ENCODE data around the gene RAB5A. TPM values are rescaled to one million over a fixed set of nuclear protein-coding genes. Genes with fewer than 3 reads are reported as not detected.

The RAB5A gene
- total and polyA plus RNA-seq, 2 of the 4 experiments (the other 2 are of a cell fraction) = 33.3 to 46.4 TPM

GRCh38 chr3:20007960-20008359 is 61.1 kb downstream of the RAB5A start:
- Histone ChIP-seq H4K91ac (ENCODE audit: insufficient read depth, low read depth, low read length) (no peak overlapping the region), H2BK20ac (ENCODE audit: low read depth, low read length) (no peak overlapping the region), H3K79me1 (ENCODE audit: low read depth in 1 of 2, low read length in 2 of 2) (no peaks in the 10 kb centered on the region), H3K4me2 (ENCODE audit: low read depth, low read length) (no peak overlapping the region), H4K20me1 (ENCODE audit: insufficient read depth, low read length) (no peaks in the 10 kb centered on the region), H2BK5ac (ENCODE audit: low read depth, low read length, poor library complexity, severe bottlenecking) (no peak overlapping the region), H3K27me3 (ENCODE audit: control insufficient read depth, insufficient read depth, low read length) (no peaks in the 10 kb centered on the region), H3K56ac (ENCODE audit: extremely low read depth, insufficient read depth, low read length) (no peak overlapping the region), H3K27ac (ENCODE audit: insufficient read depth, low read length) (no peak overlapping the region), H3K23ac (ENCODE audit: low read depth, low read length) (no peak overlapping the region), H3K9me3 (ENCODE audit: control insufficient read depth, insufficient read depth, low read length) (no peaks in the 10 kb centered on the region), H3K4ac (ENCODE audit: low read depth, low read length) (no peak overlapping the region), H2BK15ac (ENCODE audit: low read depth, low read length) (no peak overlapping the region), H3K9ac (ENCODE audit: low read depth, low read length) (no peak overlapping the region), H3K36me3 (ENCODE audit: control insufficient read depth, insufficient read depth, low read length) (no peaks in the 10 kb centered on the region), H3K14ac (replicated peaks; ENCODE audit: low read depth, low read length) (no peak overlapping the region), H4K8ac (ENCODE audit: low read depth in 2 of 2, low read length in 2 of 2) (no peak overlapping the region), H3K4me1 (ENCODE audit: control insufficient read depth, insufficient read depth, low read length) (no peaks in the 10 kb centered on the region), H3K9me1 (ENCODE audit: insufficient read depth, low read length) (no peaks in the 10 kb centered on the region), H2BK120ac (ENCODE audit: low read depth, low read length) (no peak overlapping the region), H3K18ac (ENCODE audit: low read depth, low read length) (no peak overlapping the region), H4K5ac (ENCODE audit: low read depth, low read length) (no peak overlapping the region), H2AFZ (replicated peaks; ENCODE audit: low read length, poor library complexity) (no peak overlapping the region), H3K4me3 (ENCODE audit: insufficient read depth, low read depth, low read length) (no peak overlapping the region), H2AK9ac (replicated peaks; ENCODE audit: low read depth, low read length, poor library complexity) (no peak overlapping the region), H2AK5ac (ENCODE audit: low read depth, low read length) (no peak overlapping the region)
- intact Hi-C loops (cut with micrococcal nuclease) = no loop called here
- in situ Hi-C loops (cut with MboI; ENCODE audit: low sequenced_read_pairs) = no loop called here
- WGBS, 2 experiments (ENCODE audit: extremely low coverage in 2 of 2, insufficient read length in 1 of 2) = 94% methylated on average over 10 of the region's 20 CpGs; no CpG with 5 or more reads in 1 of the 2 experiments
- ChIA-PET CTCF (no interaction called here), POLR2A (ENCODE audit: unreplicated experiment) (no interaction called here)
- dilution Hi-C loops (cut with HindIII; ENCODE audit: low sequenced_read_pairs, unreplicated experiment) = no loop called here
- no TSS peak for BruUV-seq (replicated peaks)
- TF ChIP-seq RAD21 (IDR thresholded peaks at IDR 0.05; ENCODE audit: low read length) = no peak
- TF ChIP-seq RCOR1 (IDR thresholded peaks at IDR 0.05; ENCODE audit: insufficient replicate concordance, low read length) = no peak
- TF ChIP-seq FOS (IDR thresholded peaks at IDR 0.05; ENCODE audit: low read depth, low read length) = no peak
- TF ChIP-seq MXI1 (IDR thresholded peaks at IDR 0.05; ENCODE audit: borderline replicate concordance, low read depth, low read length) = no peak
- TF ChIP-seq CEBPB (IDR thresholded peaks at IDR 0.05; ENCODE audit: low read depth, low read length) = no peak
- TF ChIP-seq POLR2A (IDR thresholded peaks at IDR 0.05; ENCODE audit: low read depth, low read length) = no peak
- TF ChIP-seq MAZ (IDR thresholded peaks at IDR 0.05; ENCODE audit: borderline replicate concordance, low read depth, low read length) = no peak
- DNase-seq = no peak
- no peak for ATAC-seq (ENCODE audit: low read depth)

Measured in IMR-90 (cell line).